GM23248 (cell line): ENCODE data around the gene SLCO1B3.

Experiments used
- EZH2 ChIP-seq: fragments of 200-600 bp; sonication (generic); IDR thresholded peaks from 2 replicates; pipeline ENCODE4 v1.6.1; 2018; ENCODE audit warnings: antibody characterized with exemption, mild to moderate bottlenecking; ENCODE audit not compliant: insufficient read depth, poor library complexity, severe bottlenecking
- EZH2phosphoT487 ChIP-seq: fragments of 200-600 bp; sonication (generic); IDR thresholded peaks from 2 replicates; pipeline ENCODE4 v1.6.1; 2018; ENCODE audit warnings: antibody characterized with exemption, moderate library complexity, mild to moderate bottlenecking, low read depth; ENCODE audit not compliant: insufficient read depth

- TF ChIP-seq EZH2: no peak
- TF ChIP-seq EZH2phosphoT487: no peak
Observed at GRCh38 chr12:20810487-20810886, at the start of gene SLCO1B3.
